T-cell (primary cell): ENCODE results near the gene ABCA7. TPM values are rescaled to one million over a fixed set of nuclear protein-coding genes. Genes with fewer than 3 reads are reported as not detected.
"Not testable (repeated sequence)": the region's sequence is repeated elsewhere in the genome, so short reads cannot be mapped to it uniquely, and the experiment has no call there.

ENCODE experiments used
- ATAC-seq, 4 experiments: fragments of 200-7000 bp in 3 of 4; fragments of 150-1000 bp in 1 of 4; cut with Tn5 transposase; replicated peaks in 1 of 4; 1 replicate in 3 of 4; 2 replicates in 1 of 4; pipeline ENCODE4 v1.10.0; 2021; ENCODE audit warnings: moderate library complexity in 3 of 4, mild to moderate bottlenecking in 2 of 4, moderate number of reproducible peaks in 1 of 4
- CTCF ChIA-PET, 2 donors: fragments of 300-600 bp; sonication (Branson Sonifier 250); formaldehyde crosslinking; loops; one replicate each; lab custom pipeline; 2022; ENCODE audit warnings: antibody characterized with exemption in 2 of 2; lab: Charles Lee
- POLR2A ChIA-PET, 2 donors: fragments of 300-600 bp; sonication (Branson Sonifier 250); formaldehyde crosslinking; loops; one replicate each; lab custom pipeline; 2022; ENCODE audit warnings: antibody characterized with exemption in 2 of 2; lab: Charles Lee
- DNase-seq, 35 experiments: peaks; one replicate each; pipeline versions ENCODE4 v3.0.0 to v3.0.0-alpha.2; 2013 to 2023
- H3K27ac ChIP-seq: one replicate; pipeline ENCODE4 v1.5.1; 2013; ENCODE audit warnings: low read length
- H3K27me3 ChIP-seq, 2 experiments: replicated peaks in 1 of 2; 1 replicate in 1 of 2; 2 replicates in 1 of 2; pipeline versions ENCODE4 v1.6.1 to v1.7.0; 2013; ENCODE audit warnings: low read length in 1 of 2, mixed read lengths in 1 of 2; ENCODE audit not compliant: control insufficient read depth in 2 of 2, insufficient read depth in 2 of 2; ENCODE audit errors: extremely low read depth in 1 of 2
- H3K36me3 ChIP-seq, 2 donors: 1 replicate in 1 of 2; 2 replicates in 1 of 2; pipeline versions ENCODE4 v1.6.1 to v1.7.0; 2013; ENCODE audit warnings: low read length in 1 of 2; ENCODE audit not compliant: control insufficient read depth in 2 of 2, insufficient read depth in 1 of 2; ENCODE audit errors: extremely low read depth in 1 of 2
- H3K4me1 ChIP-seq, 2 experiments: 1 replicate in 1 of 2; 2 replicates in 1 of 2; pipeline versions ENCODE4 v1.6.1 to v1.7.0; 2013; ENCODE audit warnings: low read length in 2 of 2, mixed read lengths in 1 of 2; ENCODE audit not compliant: insufficient read depth in 2 of 2, control insufficient read depth in 1 of 2; ENCODE audit errors: extremely low read depth in 1 of 2
- H3K4me3 ChIP-seq, 2 donors: 1 replicate in 1 of 2; 2 replicates in 1 of 2; pipeline versions ENCODE4 v1.5.1 to v1.7.0; 2013; ENCODE audit warnings: mild to moderate bottlenecking in 2 of 2, low read length in 1 of 2, moderate library complexity in 1 of 2; ENCODE audit not compliant: control insufficient read depth in 1 of 2; ENCODE audit errors: extremely low read depth in 1 of 2
- H3K9me3 ChIP-seq: 2 replicates; pipeline ENCODE4 v1.7.0; 2013
- H3K27ac Mint-ChIP-seq, 2 donors: one replicate each; pipeline ENCODE4 v1.8.0; 2020 to 2021; ENCODE audit warnings: mild to moderate bottlenecking in 2 of 2, mixed read lengths in 2 of 2
- H3K27me3 Mint-ChIP-seq, 2 donors: one replicate each; pipeline ENCODE4 v1.8.0; 2021 to 2022; ENCODE audit warnings: mixed read lengths in 2 of 2
- H3K36me3 Mint-ChIP-seq: one replicate; pipeline ENCODE4 v1.8.0; 2021; ENCODE audit warnings: mixed read lengths
- H3K4me1 Mint-ChIP-seq, 3 donors: one replicate each; pipeline ENCODE4 v1.8.0; 2020 to 2022; ENCODE audit warnings: mixed read lengths in 3 of 3, mild to moderate bottlenecking in 1 of 3
- H3K4me3 Mint-ChIP-seq, 3 donors: one replicate each; pipeline ENCODE4 v1.8.0; 2020 to 2022; ENCODE audit warnings: mild to moderate bottlenecking in 3 of 3, mixed read lengths in 3 of 3, moderate library complexity in 3 of 3
- H3K9me3 Mint-ChIP-seq, 3 donors: one replicate each; pipeline ENCODE4 v1.8.0; 2020 to 2022; ENCODE audit warnings: mixed read lengths in 3 of 3
- whole genome bisulfite sequencing: methylation state at CpG from one replicate; pipeline ENCODE4 v1.1.5; 2013; ENCODE audit warnings: missing lambda C conversion rate; ENCODE audit not compliant: insufficient coverage; 5-methylcytosine and 5-hydroxymethylcytosine counted together
- total RNA-seq, 35 experiments: library from RNA in 6 of 35; stranded (reverse) in 6 of 35; fragments of 120-200 nt in 1 of 35; gene quantifications; one replicate each; pipeline versions ENCODE4 v1.2.1 to v1.2.4 and lab custom pipeline; 2013 to 2026

The ABCA7 gene
- total RNA-seq, 5 donors from 2014 or later (not counting 1 experiment from before 2014, with no cell fraction given) = 166 to 217 (median 178) TPM

GRCh38 chr19:1113030-1113985, 73.4 kb downstream of the ABCA7 start:
- Mint-ChIP-seq H3K9me3 (no peaks in the 10 kb centered on the region), H3K27me3 (no peaks in the 10 kb centered on the region), H3K27ac (peak overlapping the region; percentile 31 to 34), H3K4me3 (no peak overlapping the region), H3K36me3 (no peaks in the 10 kb centered on the region), H3K4me1 (peaks cover 0 to 2% (median 1%) of the 10 kb centered on the region in 3 donors)
- ATAC-seq (peak; percentile 81 to 86 (median 84)), DNase-seq (peak; percentile 50 to 90 (median 81))
- 50% methylated on average over 34 of the region's 44 CpGs for WGBS
- no peaks in the 10 kb centered on the region for H3K9me3 ChIP-seq
- H3K4me1 ChIP-seq = peaks cover 0 to 19% of the 10 kb centered on the region in 2 experiments
- peak overlapping the region; percentile 49 for H3K27ac ChIP-seq
- POLR2A ChIA-PET = interaction anchor here (0.6 to 0.7 kb wide), 3 partner anchors 21 to 156 kb away, joined by 3 to 10 read pairs (median 3); partner anchors contain the start of gene CIRBP (in 1 of the 2)
- no peak overlapping the region for H3K4me3 ChIP-seq
- CTCF ChIA-PET = interaction anchor here (0.6 to 1.1 kb wide), 6 partner anchors 17 to 1524 kb away, joined by 3 to 4 read pairs (median 3); no protein-coding TSS in a partner anchor
- H3K27me3 ChIP-seq = no peaks in the 10 kb centered on the region
- peaks cover 15 to 66% of the 10 kb centered on the region in 2 donors for H3K36me3 ChIP-seq

DNA sequence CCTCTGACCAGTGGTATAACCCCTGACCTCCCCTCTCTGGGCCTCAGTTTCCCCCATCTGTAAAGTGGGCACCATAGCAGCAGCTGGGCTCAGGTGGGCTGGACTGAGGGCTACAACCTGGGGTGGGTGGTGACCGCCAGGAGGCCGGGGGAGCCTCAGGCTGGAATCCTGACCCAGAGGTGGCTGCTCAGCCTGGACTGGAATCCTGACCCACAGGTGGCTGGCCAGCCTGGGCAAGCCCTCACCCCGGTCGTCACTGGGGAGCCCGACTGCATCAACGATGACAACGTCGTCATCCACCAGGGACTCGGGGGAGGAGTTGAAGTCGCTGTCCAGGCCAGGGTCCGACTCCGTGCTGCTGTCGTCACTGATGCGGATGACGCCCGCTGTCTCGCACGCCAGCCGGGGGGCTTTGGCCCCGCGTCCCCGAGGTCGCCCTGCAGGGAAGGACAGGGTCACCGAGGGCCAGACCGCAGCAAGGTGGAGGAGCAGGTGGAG, 74.1 kb downstream of the ABCA7 start:
- H3K9me3 Mint-ChIP-seq = no peaks in the 10 kb centered on the region
- POLR2A ChIA-PET = interaction anchor here (0.6 to 0.7 kb wide), 3 partner anchors 20 to 155 kb away, joined by 3 to 10 read pairs (median 3); partner anchors contain the start of gene CIRBP (in 1 of the 2)
- peaks cover 20 to 73% of the 10 kb centered on the region in 2 donors for H3K36me3 ChIP-seq
- no peak for DNase-seq
- H3K27ac ChIP-seq = peak overlapping the region; percentile 49
- no peaks in the 10 kb centered on the region for H3K9me3 ChIP-seq
- no peaks in the 10 kb centered on the region for H3K36me3 Mint-ChIP-seq
- CTCF ChIA-PET = interaction anchor here (0.6 to 1.1 kb wide), 5 partner anchors 16 to 1523 kb away, joined by 3 to 4 read pairs (median 3); no protein-coding TSS in a partner anchor
- H3K27ac Mint-ChIP-seq = no peak overlapping the region
- H3K4me3 ChIP-seq = no peak overlapping the region
- peaks cover 0 to 19% of the 10 kb centered on the region in 2 experiments for H3K4me1 ChIP-seq
- no peaks in the 10 kb centered on the region for H3K27me3 Mint-ChIP-seq
- WGBS = 96% methylated on average over 25 of the region's 25 CpGs
- H3K4me1 Mint-ChIP-seq = peaks cover 0 to 2% (median 1%) of the 10 kb centered on the region in 3 donors
- ATAC-seq = no peak
- no peak overlapping the region for H3K4me3 Mint-ChIP-seq
- H3K27me3 ChIP-seq = no peaks in the 10 kb centered on the region

- Histone ChIP-seq H3K36me3 (peaks cover 21 to 78% of the 10 kb centered on the region in 2 donors), H3K4me1 (peaks cover 0 to 19% of the 10 kb centered on the region in 2 experiments)
- H3K4me1 Mint-ChIP-seq, H3K27me3 ChIP-seq, ATAC-seq, DNase-seq, H3K27me3 Mint-ChIP-seq, POLR2A ChIA-PET, H3K36me3 Mint-ChIP-seq, H3K4me3 Mint-ChIP-seq, CTCF ChIA-PET, H3K27ac Mint-ChIP-seq, H3K27ac ChIP-seq, H3K4me3 ChIP-seq, H3K9me3 Mint-ChIP-seq, H3K9me3 ChIP-seq: not testable (repeated sequence)
- WGBS = no CpG with 5 or more reads among the region's 9 CpGs
These were observed 74.8 kb downstream of the ABCA7 start for GRCh38 chr19:1114728-1115127.

Other genes with a start within 250 kb of the ABCA7 start
- 100 to 1,000 TPM; 307 to 343 (median 316) TPM for gene PTBP1, start 242.7 kb upstream of the ABCA7 start, total RNA-seq
- under 1 TPM in 3 of 5 donors, not detected in 2; 0.22 to 0.36 (median 0.26) TPM for gene PLPPR3, start 218.2 kb upstream of the ABCA7 start, total RNA-seq
- gene AZU1, start 212.3 kb upstream of the ABCA7 start, total RNA-seq = 1 to 10 TPM in 2 of 5 donors, under 1 TPM in 3; 0.20 to 1.2 (median 0.38) TPM
- under 1 TPM in 1 of 5 donors, not detected in 4; 0.50 TPM for gene PRTN3, start 199.1 kb upstream of the ABCA7 start, total RNA-seq
- under 1 TPM in 1 of 5 donors, not detected in 4; 0.83 TPM for gene ELANE, start 187.8 kb upstream of the ABCA7 start, total RNA-seq
- 10 to 100 TPM in 1 of 5 donors, 1 to 10 TPM in 4; 2.8 to 10.3 (median 5.6) TPM for gene CFD, start 180.4 kb upstream of the ABCA7 start, total RNA-seq
- gene MED16, start 146.9 kb upstream of the ABCA7 start, total RNA-seq = 100 to 1,000 TPM in 1 of 5 donors, 10 to 100 TPM in 4; 55.0 to 105 (median 92.4) TPM
- not detected for gene RNU6-9, start 146.6 kb upstream of the ABCA7 start, total RNA-seq
- gene R3HDM4, start 126.9 kb upstream of the ABCA7 start, total RNA-seq = 100 to 1,000 TPM; 190 to 252 (median 220) TPM
- 1 to 10 TPM; 1.5 to 4.9 (median 2.8) TPM for gene KISS1R, start 122.8 kb upstream of the ABCA7 start, total RNA-seq
- 10 to 100 TPM in 4 of 5 donors, 1 to 10 TPM in 1; 9.8 to 13.2 (median 12.0) TPM for gene ARID3A, start 114.1 kb upstream of the ABCA7 start, total RNA-seq
- 10 to 100 TPM; 24.6 to 65.9 (median 53.5) TPM for gene WDR18, start 55.8 kb upstream of the ABCA7 start, total RNA-seq
- under 1 TPM in 3 of 5 donors, not detected in 2; 0.07 to 0.44 (median 0.09) TPM for gene GRIN3B, start 39.7 kb upstream of the ABCA7 start, total RNA-seq
- gene TMEM259, start 19.0 kb upstream of the ABCA7 start, total RNA-seq = 100 to 1,000 TPM; 319 to 423 (median 372) TPM
- gene RNU6-2, start 18.6 kb upstream of the ABCA7 start, total RNA-seq = not detected
- gene CNN2, start 13.5 kb upstream of the ABCA7 start, total RNA-seq = 100 to 1,000 TPM; 239 to 385 (median 314) TPM
- gene ARHGAP45, start 27.1 kb downstream of the ABCA7 start, total RNA-seq = 1,000 to 10,000 TPM in 3 of 5 donors, 100 to 1,000 TPM in 2; 729 to 1,130 (median 1,073) TPM
- 100 to 1,000 TPM in 3 of 5 donors, 10 to 100 TPM in 2; 75.7 to 119 (median 101) TPM for gene POLR2E, start 55.3 kb downstream of the ABCA7 start, total RNA-seq
- 100 to 1,000 TPM; 139 to 221 (median 196) TPM for gene GPX4, start 63.9 kb downstream of the ABCA7 start, total RNA-seq
- 100 to 1,000 TPM in 3 of 5 donors, 10 to 100 TPM in 2; 90.2 to 115 (median 106) TPM for gene SBNO2, start 134.2 kb downstream of the ABCA7 start, total RNA-seq
- gene STK11, start 165.7 kb downstream of the ABCA7 start, total RNA-seq = 100 to 1,000 TPM in 2 of 5 donors, 10 to 100 TPM in 3; 70.2 to 115 (median 99.5) TPM
- gene CBARP, start 197.9 kb downstream of the ABCA7 start, total RNA-seq = under 1 TPM in 4 of 5 donors, not detected in 1; 0.08 to 0.36 (median 0.23) TPM
- 100 to 1,000 TPM; 117 to 233 (median 155) TPM for gene ATP5F1D, start 201.6 kb downstream of the ABCA7 start, total RNA-seq
- 100 to 1,000 TPM in 1 of 5 donors, 10 to 100 TPM in 4; 54.0 to 161 (median 66.9) TPM for gene MIDN, start 208.5 kb downstream of the ABCA7 start, total RNA-seq
- gene CIRBP, start 229.2 kb downstream of the ABCA7 start, total RNA-seq = 100 to 1,000 TPM; 477 to 682 (median 657) TPM
- gene FAM174C, start 235.4 kb downstream of the ABCA7 start, total RNA-seq = 10 to 100 TPM; 42.1 to 69.8 (median 60.4) TPM
- under 1 TPM in 1 of 5 donors, not detected in 4; 0.38 TPM for gene EFNA2, start 245.8 kb downstream of the ABCA7 start, total RNA-seq